H1 (cell line): ENCODE results near the gene MBOAT2. TPM values are rescaled to one million over a fixed set of nuclear protein-coding genes. Genes with fewer than 3 reads are reported as not detected.

Source experiments
- CTCF ChIA-PET: fragments of 300-600 bp; sonication (Branson Sonifier 250); formaldehyde crosslinking; loops from one replicate; lab custom pipeline; 2021; ENCODE audit not compliant: partially characterized antibody; lab: Charles Lee
- POLR2A ChIA-PET: fragments of 300-600 bp; sonication (Branson Sonifier 250); formaldehyde crosslinking; loops from one replicate; lab custom pipeline; 2021; ENCODE audit warnings: inconsistent platforms; ENCODE audit not compliant: partially characterized antibody; lab: Charles Lee
- DNase-seq, 2 experiments: peaks; one replicate each; pipeline versions ENCODE4 v3.0.0 to v3.0.0-alpha.2; 2010 to 2022; ENCODE audit warnings: low spot score in 2 of 2, low read depth in 1 of 2, mixed read lengths in 1 of 2
- FAIRE-seq: peaks from 2 replicates; lab custom pipeline; 2011; peaks lifted over from hg19 to GRCh38; lab: Jason Lieb, UNC
- H2AFZ ChIP-seq: 2 replicates; pipeline ENCODE4 v1.8.1; 2012; ENCODE audit warnings: low read length, inconsistent platforms
- H2AK5ac ChIP-seq: 2 replicates; pipeline ENCODE4 v1.6.1; 2013; ENCODE audit warnings: low read depth, low read length
- H2BK120ac ChIP-seq: replicated peaks from 2 replicates; pipeline ENCODE3; 2013; ENCODE audit warnings: low read depth, low read length, inconsistent platforms
- H2BK12ac ChIP-seq: 2 replicates; pipeline ENCODE4 v1.6.1; 2013; ENCODE audit warnings: low read depth, low read length
- H2BK15ac ChIP-seq: 2 replicates; pipeline ENCODE4 v1.6.1; 2013; ENCODE audit warnings: low read length
- H2BK20ac ChIP-seq: 2 replicates; pipeline ENCODE4 v1.6.1; 2013; ENCODE audit warnings: low read length
- H2BK5ac ChIP-seq: 2 replicates; pipeline ENCODE4 v1.6.1; 2013; ENCODE audit warnings: low read depth, low read length
- H3K14ac ChIP-seq: 2 replicates; pipeline ENCODE4 v1.6.1; 2013; ENCODE audit warnings: inconsistent platforms; ENCODE audit not compliant: insufficient read length
- H3K18ac ChIP-seq: 2 replicates; pipeline ENCODE4 v1.6.1; 2013; ENCODE audit warnings: low read length; ENCODE audit errors: extremely low read depth
- H3K23ac ChIP-seq: 2 replicates; pipeline ENCODE4 v1.6.1; 2013; ENCODE audit warnings: inconsistent platforms; ENCODE audit not compliant: insufficient read length
- H3K23me2 ChIP-seq: 2 replicates; pipeline ENCODE4 v1.6.1; 2013; ENCODE audit warnings: low read depth, low read length
- H3K27ac ChIP-seq: 2 replicates; pipeline ENCODE4 v1.6.1; 2011; ENCODE audit warnings: low read depth, low read length, inconsistent platforms
- H3K27me3 ChIP-seq, 4 experiments: replicated peaks in 1 of 4; 1 replicate in 1 of 4; 2 replicates in 3 of 4; pipeline versions ENCODE4 v1.6.1 to v1.8.1; 2011 to 2013; ENCODE audit warnings: low read length in 3 of 4, mild to moderate bottlenecking in 3 of 4, inconsistent platforms in 2 of 4, mixed read lengths in 2 of 4, moderate library complexity in 1 of 4; ENCODE audit not compliant: control insufficient read depth in 3 of 4, insufficient read depth in 3 of 4; ENCODE audit errors: extremely low read depth in 1 of 4
- H3K36me3 ChIP-seq, 4 experiments: 2 replicates each; pipeline versions ENCODE4 v1.6.1 to v1.8.1; 2011 to 2013; ENCODE audit warnings: mild to moderate bottlenecking in 4 of 4, low read length in 3 of 4, moderate library complexity in 2 of 4, control low read depth in 1 of 4, inconsistent platforms in 1 of 4; ENCODE audit not compliant: insufficient read depth in 4 of 4, control insufficient read depth in 2 of 4
- H3K4ac ChIP-seq: replicated peaks from 2 replicates; pipeline ENCODE3; 2013; ENCODE audit warnings: low read length, low read depth, mixed read lengths, inconsistent platforms; ENCODE audit not compliant: insufficient read length
- H3K4me1 ChIP-seq, 4 experiments: replicated peaks in 1 of 4; 1 replicate in 1 of 4; 2 replicates in 3 of 4; pipeline versions ENCODE4 v1.6.1 to v1.8.1; 2011 to 2013; ENCODE audit warnings: low read length in 3 of 4, inconsistent platforms in 2 of 4, mixed read lengths in 1 of 4; ENCODE audit not compliant: insufficient read depth in 4 of 4, control insufficient read depth in 3 of 4
- H3K4me2 ChIP-seq, 2 experiments: 2 replicates each; pipeline versions ENCODE4 v1.6.1 to v1.8.1; 2011 to 2013; ENCODE audit warnings: low read depth in 2 of 2, low read length in 2 of 2, control low read depth in 1 of 2, inconsistent platforms in 1 of 2, mild to moderate bottlenecking in 1 of 2; ENCODE audit not compliant: insufficient read depth in 1 of 2
- H3K4me3 ChIP-seq, 4 experiments: fragments of 200-600, 300-600 bp in 1 of 4; sonication (generic), shearing (Covaris generic), sonication (Bioruptor Twin) in 1 of 4; 2 replicates each; pipeline versions ENCODE4 v1.5.1 to v1.8.1; 2011 to 2016; ENCODE audit warnings: low read length in 4 of 4, low read depth in 3 of 4, control low read depth in 2 of 4, inconsistent platforms in 2 of 4, mild to moderate bottlenecking in 2 of 4, mixed read lengths in 1 of 4, moderate library complexity in 1 of 4; ENCODE audit not compliant: insufficient read depth in 2 of 4; ENCODE audit errors: extremely low read depth in 1 of 4
- H3K56ac ChIP-seq: replicated peaks from 2 replicates; pipeline ENCODE3; 2013; ENCODE audit warnings: low read depth, mild to moderate bottlenecking, mixed read lengths, low read length, inconsistent platforms; ENCODE audit not compliant: insufficient read length
- H3K79me1 ChIP-seq: 2 replicates; pipeline ENCODE4 v1.6.1; 2013; ENCODE audit warnings: low read depth, low read length, control low read depth
- H3K79me2 ChIP-seq, 2 experiments: 2 replicates each; pipeline versions ENCODE4 v1.6.1 to v1.8.1; 2012 to 2013; ENCODE audit warnings: low read length in 2 of 2, mild to moderate bottlenecking in 2 of 2, inconsistent platforms in 1 of 2; ENCODE audit not compliant: insufficient read depth in 2 of 2, control insufficient read depth in 1 of 2
- H3K9ac ChIP-seq, 4 experiments: replicated peaks in 1 of 4; 1 replicate in 1 of 4; 2 replicates in 3 of 4; pipeline versions ENCODE4 v1.6.1 to v1.8.1; 2011 to 2013; ENCODE audit warnings: low read depth in 3 of 4, low read length in 3 of 4, control low read depth in 2 of 4, mild to moderate bottlenecking in 2 of 4, moderate library complexity in 2 of 4, inconsistent platforms in 1 of 4; ENCODE audit errors: extremely low read depth in 1 of 4
- H3K9me3 ChIP-seq, 2 experiments: 2 replicates each; pipeline versions ENCODE4 v1.6.1 to v1.8.1; 2012 to 2013; ENCODE audit warnings: mild to moderate bottlenecking in 2 of 2, moderate library complexity in 2 of 2, control low read depth in 1 of 2, inconsistent platforms in 1 of 2, low read depth in 1 of 2, low read length in 1 of 2, mixed read lengths in 1 of 2; ENCODE audit not compliant: insufficient read depth in 2 of 2
- H4K20me1 ChIP-seq, 2 experiments: replicated peaks in 1 of 2; 2 replicates each; pipeline versions ENCODE3 to v1.8.1; 2011 to 2013; ENCODE audit warnings: inconsistent platforms in 2 of 2, low read length in 2 of 2, mild to moderate bottlenecking in 1 of 2; ENCODE audit not compliant: insufficient read depth in 2 of 2, control insufficient read depth in 1 of 2
- H4K5ac ChIP-seq: 2 replicates; pipeline ENCODE4 v1.6.1; 2013; ENCODE audit warnings: low read length, low read depth, mixed read lengths, inconsistent platforms; ENCODE audit not compliant: insufficient read length
- H4K8ac ChIP-seq: 2 replicates; pipeline ENCODE4 v1.8.0; 2013; ENCODE audit warnings: mild to moderate bottlenecking, moderate library complexity, low read length, inconsistent platforms; ENCODE audit not compliant: insufficient read depth; ENCODE audit errors: extremely low read depth
- H4K91ac ChIP-seq: replicated peaks from 2 replicates; pipeline ENCODE3; 2013; ENCODE audit warnings: low read length, mixed read lengths, inconsistent platforms; ENCODE audit not compliant: insufficient read length
- CTBP2 ChIP-seq: IDR thresholded peaks from 2 replicates; pipeline ENCODE4 v1.7.0; 2011; ENCODE audit warnings: borderline replicate concordance, mild to moderate bottlenecking, moderate library complexity, mixed read lengths, low read length; ENCODE audit not compliant: insufficient read depth, insufficient read length
- RFX5 ChIP-seq: IDR thresholded peaks from 2 replicates; pipeline ENCODE4 v1.6.1; 2011; ENCODE audit warnings: low read depth, low read length, improper control_type of control experiment, borderline replicate concordance
- WGBS, 2 experiments: shearing (Covaris generic) in 1 of 2; methylation state at CpG; one replicate each; pipeline versions ENCODE4 v1.1.6 to v1.1.7; 2013 to 2015; ENCODE audit warnings: low lambda C conversion rate in 2 of 2, mixed read lengths in 2 of 2, inconsistent platforms in 1 of 2, low coverage in 1 of 2, missing lambda C conversion rate in 1 of 2; ENCODE audit not compliant: insufficient replicate concordance in 2 of 2, insufficient coverage in 1 of 2, insufficient read length in 1 of 2; ENCODE audit errors: extremely low coverage in 1 of 2, missing lambda C conversion rate in 1 of 2; 5-methylcytosine and 5-hydroxymethylcytosine counted together
- polyA plus RNA-seq, 7 experiments: library from polyadenylated mRNA; depleted of rRNA in 3 of 7; stranded (reverse) in 5 of 7; unstranded in 2 of 7; fragments of >200 nt in 5 of 7; fragments of 200-250 nt in 2 of 7; gene quantifications; 1 replicate in 5 of 7; 2 replicates in 1 of 7; 4 replicates in 1 of 7; pipeline versions ENCODE4 v1.2.1 to v1.2.3, GENCODE V29; 2011 to 2013; ENCODE audit warnings: missing spikeins in 2 of 7, mixed read lengths in 2 of 7
- total RNA-seq: library from RNA; stranded (reverse); fragmentation: NEBNext Ultra II Directional; extraction: Animal tissue kit (Norgen Biotek cat#: 25700); gene quantifications from 2 replicates; pipeline ENCODE4 v1.2.1, GENCODE V29; 2021
- TF ChIP-seq, protein P1 (sequence below): IDR thresholded peaks from 2 replicates; pipeline ENCODE4 v1.6.1; 2011; ENCODE audit warnings: low read depth, mild to moderate bottlenecking, low read length; ENCODE audit not compliant: insufficient read depth

Gene MBOAT2
- total and polyA plus RNA-seq, 2 of the 8 experiments (the other 6 are each of a cell fraction or from before 2014, with no cell fraction given), result 11.2 to 23.4 TPM

DNA sequence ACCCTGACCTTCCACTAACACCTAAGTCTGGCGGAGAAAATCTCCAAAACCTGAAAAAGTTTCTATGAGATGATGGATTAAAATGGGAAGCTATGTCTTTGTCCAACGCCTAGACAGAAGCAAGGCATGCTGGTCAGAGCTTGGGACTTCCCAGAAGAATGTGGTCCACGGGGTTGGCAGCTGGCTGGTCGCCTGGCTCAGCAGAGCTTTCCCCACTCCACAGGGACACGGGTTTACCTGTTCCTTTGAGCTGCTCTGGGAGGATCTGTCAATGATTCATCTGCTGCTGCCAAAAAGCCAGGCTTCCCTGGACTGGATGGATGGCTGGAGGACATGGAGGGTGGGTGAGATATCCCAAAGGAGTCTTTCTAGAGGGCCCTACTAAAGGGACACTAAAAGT is 10.8 kb downstream of the MBOAT2 start:
- H3K23ac ChIP-seq, result no peak overlapping the region
- no peaks in the 10 kb centered on the region for H3K9me3 ChIP-seq
- no peak overlapping the region for H3K56ac ChIP-seq
- no peak overlapping the region for H2BK15ac ChIP-seq
- H4K91ac ChIP-seq, result no peak overlapping the region
- DNase-seq, result no peak
- H2BK12ac ChIP-seq, result no peak overlapping the region
- no peak overlapping the region for H3K4ac ChIP-seq
- H3K18ac ChIP-seq, result no peak overlapping the region
- no peaks in the 10 kb centered on the region for H3K27me3 ChIP-seq
- no peak overlapping the region for H4K5ac ChIP-seq
- H3K14ac ChIP-seq, result no peak overlapping the region
- FAIRE-seq, result no peak
- H2AFZ ChIP-seq, result no peak overlapping the region
- no peak overlapping the region for H2AK5ac ChIP-seq
- no peak overlapping the region for H3K4me3 ChIP-seq
- no peaks in the 10 kb centered on the region for H3K23me2 ChIP-seq
- H3K79me2 ChIP-seq, result peaks cover 0 to 61% of the 10 kb centered on the region in 2 experiments; a peak in 2 of 4 replicates
- no peak overlapping the region for H3K4me2 ChIP-seq
- TF ChIP-seq RFX5, result no peak
- TF ChIP-seq, protein P1, sequence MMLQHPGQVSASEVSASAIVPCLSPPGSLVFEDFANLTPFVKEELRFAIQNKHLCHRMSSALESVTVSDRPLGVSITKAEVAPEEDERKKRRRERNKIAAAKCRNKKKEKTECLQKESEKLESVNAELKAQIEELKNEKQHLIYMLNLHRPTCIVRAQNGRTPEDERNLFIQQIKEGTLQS, result no peak
- TF ChIP-seq CTBP2, result no peak
- peaks cover 0 to 4% of the 10 kb centered on the region in 2 experiments for H4K20me1 ChIP-seq
- no peaks in the 10 kb centered on the region for H3K36me3 ChIP-seq
- 85% methylated on average over 5 of the region's 5 CpGs; no CpG with 5 or more reads in 1 of the 2 experiments for WGBS, 2 experiments
- ChIA-PET CTCF (interaction anchor here (0.7 to 2.1 kb wide), 9 partner anchors 8 to 147 kb away, joined by 3 to 9 read pairs (median 5); no protein-coding TSS in a partner anchor), POLR2A (no interaction called here)
- peaks cover 3 to 7% (median 3%) of the 10 kb centered on the region in 4 experiments; a peak in 6 of 7 replicates for H3K4me1 ChIP-seq
- H2BK120ac ChIP-seq, result no peak overlapping the region
- H4K8ac ChIP-seq, result peak overlapping the region; percentile 66
- H3K27ac ChIP-seq, result no peak overlapping the region
- no peak overlapping the region for H2BK5ac ChIP-seq
- no peak overlapping the region for H2BK20ac ChIP-seq
- H3K9ac ChIP-seq, result no peak overlapping the region
- H3K79me1 ChIP-seq, result peaks cover 3% of the 10 kb centered on the region; the same call in 1 of the 2 replicates
